Dedifferentiated amniotic fluid mesenchymal stem cell (primary cell): ENCODE results near the gene KCNK15.

Experiments
- DNase-seq: peaks from one replicate; pipeline ENCODE4 v3.0.0-alpha.2; 2016; ENCODE audit errors: extremely low spot score

Gene KCNK15

DNA sequence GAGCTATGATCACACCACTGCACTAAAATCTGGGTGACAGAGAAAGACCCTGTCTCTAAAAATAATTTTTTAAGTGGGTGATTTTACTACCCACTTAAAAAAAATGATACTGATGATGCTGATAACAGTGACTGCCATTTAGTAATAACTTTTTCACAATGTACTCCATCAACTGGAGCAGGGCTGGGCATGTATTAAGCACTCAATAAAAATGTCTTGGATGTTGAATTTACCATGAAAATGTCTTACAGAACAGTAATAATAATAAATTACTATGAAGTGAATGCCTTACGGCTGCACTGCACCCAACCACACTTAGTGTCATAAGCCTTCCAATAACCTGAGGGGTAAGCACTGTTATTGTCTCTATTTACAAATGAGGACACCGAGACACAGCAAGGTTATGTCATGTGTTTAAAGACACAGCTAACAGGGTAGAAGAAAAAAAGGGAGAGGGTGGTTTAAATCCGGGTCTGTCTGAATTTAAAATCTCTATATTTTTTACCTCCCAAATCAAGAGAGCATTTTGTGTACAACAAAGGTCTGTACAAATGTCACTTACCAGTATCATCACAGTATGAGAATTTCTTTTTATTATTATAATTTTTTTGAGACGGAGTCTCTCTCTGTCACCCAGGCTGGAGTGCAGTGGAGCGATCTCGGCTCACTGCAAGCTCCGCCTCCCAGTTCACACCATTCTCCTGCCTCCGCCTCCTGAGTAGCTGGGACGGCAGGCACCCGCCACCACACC, 43.2 kb downstream of the KCNK15 start:
- no peak for DNase-seq

DNA sequence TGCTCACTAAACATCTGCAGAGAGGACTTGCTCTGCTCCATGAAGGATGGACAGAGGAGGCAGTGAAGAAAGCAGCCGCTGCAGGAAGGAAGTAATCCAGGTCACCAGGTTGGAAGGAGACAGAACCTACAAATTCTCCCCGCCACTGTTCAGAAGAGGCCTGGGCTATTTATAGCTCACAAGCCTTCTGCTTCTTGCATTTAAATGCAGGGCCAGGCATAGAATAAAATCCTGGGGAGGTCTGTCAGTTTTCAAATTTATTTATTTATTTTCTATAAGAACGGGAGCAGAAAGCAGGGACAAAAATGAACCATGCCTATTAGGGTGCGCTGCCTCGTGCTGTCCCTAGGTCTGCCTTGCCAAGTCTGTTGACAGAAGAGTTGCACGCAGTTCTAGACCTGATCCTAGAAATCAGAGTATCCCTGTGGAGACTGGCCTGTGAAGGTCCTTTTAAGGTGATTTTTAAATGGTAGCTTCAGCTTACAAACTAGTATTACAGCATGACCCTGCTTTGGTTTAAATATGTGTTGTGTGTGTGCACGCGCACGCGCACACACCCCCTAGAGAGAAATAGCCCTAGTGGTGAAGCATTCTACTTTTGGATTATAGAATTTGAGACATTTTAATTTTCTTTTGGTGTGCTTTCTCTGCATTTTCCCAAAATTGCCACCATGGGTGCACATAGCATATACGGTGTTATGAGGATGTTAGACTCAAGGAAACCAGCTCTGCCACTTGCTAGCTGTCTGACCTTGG, 45.2 kb downstream of the KCNK15 start:
- DNase-seq, result no peak

DNA sequence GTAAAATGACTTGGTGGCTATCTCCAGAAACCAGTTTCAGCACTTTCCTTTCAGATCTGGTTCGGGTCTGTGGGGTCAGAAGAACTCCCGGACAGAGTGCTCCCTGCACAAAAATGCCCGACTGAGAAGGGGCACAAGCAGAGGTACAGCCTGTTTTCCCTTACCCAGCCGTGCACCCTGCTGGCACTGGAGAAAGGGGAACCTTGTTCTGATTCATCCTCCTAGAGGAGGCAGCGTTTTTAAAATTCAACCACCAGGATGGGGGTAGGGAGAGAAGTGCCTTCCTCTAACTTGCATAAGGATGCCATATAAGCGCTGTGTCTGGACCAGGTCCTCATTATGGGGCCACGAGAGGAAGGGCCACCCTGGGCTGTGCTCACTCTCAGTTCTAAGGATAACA, 47.1 kb downstream of the KCNK15 start:
- DNase-seq, result no peak

DNA sequence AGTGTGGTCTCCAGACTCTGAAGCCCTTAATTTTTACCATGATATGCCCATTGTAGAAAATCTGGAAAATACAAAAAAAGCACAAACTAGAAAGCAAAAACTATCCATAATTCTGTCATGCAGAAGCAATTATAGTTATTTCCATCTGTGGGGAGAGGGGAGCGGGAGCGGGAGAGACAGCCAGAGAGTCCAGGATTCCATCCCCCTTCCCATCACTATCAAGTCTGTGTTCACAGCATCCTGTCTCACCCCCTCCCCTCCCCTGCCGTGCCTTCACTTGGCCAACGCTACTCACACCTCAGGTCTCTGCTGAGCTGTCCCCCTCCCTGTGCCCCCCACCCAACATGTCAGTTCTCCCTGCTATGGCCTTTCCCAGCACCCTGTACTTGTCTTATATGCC, 50.2 kb downstream of the KCNK15 start:
- no peak for DNase-seq

DNA sequence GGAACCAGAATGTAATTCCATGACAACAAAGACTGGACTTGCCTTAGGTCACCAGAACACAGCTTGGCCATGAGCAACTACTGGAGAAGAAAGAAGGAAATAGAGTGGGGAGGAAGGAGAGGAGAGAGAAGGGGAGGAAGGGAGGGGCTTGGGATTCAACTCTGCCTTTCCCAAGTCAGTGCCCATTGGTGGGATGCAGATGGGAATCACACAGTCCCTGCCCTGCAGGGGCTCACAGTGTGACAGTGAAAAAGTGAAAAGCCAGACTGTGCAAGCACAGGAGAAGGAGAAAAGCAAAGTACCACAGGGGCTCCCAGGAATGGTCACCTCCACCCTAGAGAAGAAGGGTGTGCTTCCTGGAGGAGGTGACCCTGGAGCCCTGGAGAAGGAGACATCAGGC, 50.6 kb downstream of the KCNK15 start:
- DNase-seq, result no peak

DNA sequence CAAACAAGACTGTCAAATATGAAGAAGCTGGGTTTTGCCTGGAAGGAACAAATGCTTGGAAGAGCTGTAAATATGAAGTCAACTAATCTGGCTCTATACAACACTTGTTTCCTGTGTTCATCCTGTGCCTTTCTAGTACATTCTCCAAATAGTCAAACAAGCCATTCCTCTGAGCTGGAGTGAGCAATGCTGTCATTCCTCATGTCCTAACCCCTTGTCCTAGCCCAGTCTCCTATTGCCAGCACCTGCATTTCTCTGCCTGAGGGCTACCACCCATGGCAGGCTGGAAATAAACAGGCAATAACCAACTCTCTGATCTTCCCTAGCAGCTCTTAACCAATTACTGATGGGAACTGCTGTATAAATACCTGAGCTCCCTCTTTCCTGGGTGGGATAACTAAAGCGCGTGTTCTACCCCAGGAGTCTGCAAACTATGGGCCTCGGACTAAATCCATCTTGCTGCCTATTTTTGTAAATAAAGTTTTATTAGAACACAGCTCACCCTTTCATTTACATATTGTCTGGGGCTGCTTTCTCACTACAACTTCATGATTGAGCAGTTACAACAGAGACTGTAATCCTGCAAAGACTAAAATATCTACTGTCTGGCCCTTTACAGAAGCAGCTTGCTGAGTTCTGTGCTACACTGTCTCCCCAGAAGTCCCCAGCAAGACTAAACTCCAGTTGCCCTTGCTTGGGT, 51.2 kb downstream of the KCNK15 start:
- DNase-seq, result no peak

DNA sequence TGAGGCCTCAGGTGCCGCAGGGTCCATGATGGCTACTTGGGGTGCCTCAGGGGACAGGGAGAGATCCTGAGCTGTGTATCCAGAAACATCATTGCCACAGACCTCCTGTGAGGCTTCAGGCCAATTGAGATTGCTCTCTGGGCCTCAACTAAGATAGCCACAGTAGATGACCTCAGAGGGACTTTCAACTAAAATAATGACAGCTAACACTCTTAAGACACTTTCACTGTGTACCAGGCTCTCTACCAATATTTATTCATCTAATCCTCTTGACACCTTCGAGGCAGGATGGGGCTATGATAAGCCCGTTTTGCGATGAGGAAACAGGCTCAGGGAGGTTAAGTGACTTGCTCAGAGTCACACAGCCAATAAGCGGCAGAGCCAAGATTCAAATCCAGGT, 54.0 kb downstream of the KCNK15 start:
- no peak for DNase-seq

DNA sequence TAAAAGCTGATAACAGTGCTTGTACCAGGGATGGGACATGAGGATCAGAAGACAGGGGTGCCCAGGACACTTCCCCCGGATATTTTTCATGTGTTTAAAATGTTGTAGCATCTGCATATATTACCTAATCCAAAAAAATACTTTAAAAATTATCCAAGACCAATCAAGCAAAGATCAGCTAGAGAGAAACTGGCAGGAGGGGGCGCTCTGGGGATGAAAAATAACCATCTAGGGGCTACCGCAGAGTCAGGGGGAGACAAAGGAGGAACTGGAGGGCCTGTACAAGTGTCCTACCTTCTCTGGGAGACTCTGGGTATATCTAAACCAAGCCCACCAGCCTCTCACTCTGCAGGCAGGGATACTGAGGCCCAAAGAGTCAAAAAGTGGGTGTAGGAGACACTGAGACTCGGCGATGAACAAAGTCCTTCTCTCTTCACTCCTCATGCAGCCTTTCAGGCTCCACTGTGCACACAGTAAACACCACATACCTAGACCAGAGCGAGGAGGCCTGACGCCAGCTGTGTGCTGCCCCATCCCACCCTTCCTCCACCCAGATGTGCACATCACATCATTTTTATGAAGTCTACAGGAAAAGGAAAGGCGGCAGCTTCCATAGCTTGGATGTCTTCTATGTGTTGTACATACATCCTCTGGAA, 54.9 kb downstream of the KCNK15 start:
- DNase-seq, result no peak
